Activated CD8-positive, alpha-beta T cell treated with anti-CD3 and anti-CD28 coated beads for 36 hours (primary cell): ENCODE measurements around the gene NUP133. TPM values are rescaled to one million over a fixed set of nuclear protein-coding genes. Genes with fewer than 3 reads are reported as not detected.
"Not testable (repeated sequence)": the region's sequence is repeated elsewhere in the genome, so short reads cannot be mapped to it uniquely, and the experiment has no call there.

Experiments used
- ATAC-seq: fragments of 200-7000 bp; cut with Tn5 transposase; one replicate; pipeline ENCODE4 v1.10.0; 2021; ENCODE audit warnings: mild to moderate bottlenecking, moderate library complexity
- CTCF ChIA-PET: fragments of 350-600 bp; sonication (Branson Sonifier 250); formaldehyde crosslinking; loops from one replicate; lab custom pipeline; 2021; ENCODE audit warnings: antibody characterized with exemption; lab: Charles Lee
- POLR2A ChIA-PET: fragments of 350-600 bp; sonication (Branson Sonifier 250); formaldehyde crosslinking; loops from one replicate; lab custom pipeline; 2021; ENCODE audit warnings: antibody characterized with exemption; lab: Charles Lee
- DNase-seq: peaks from one replicate; pipeline ENCODE4 v3.0.0-alpha.2; 2020
- H3K27ac Mint-ChIP-seq: one replicate; pipeline ENCODE4 v1.8.0; 2021; ENCODE audit warnings: mild to moderate bottlenecking, mixed read lengths
- H3K27me3 Mint-ChIP-seq: one replicate; pipeline ENCODE4 v1.8.0; 2021; ENCODE audit warnings: mixed read lengths
- H3K36me3 Mint-ChIP-seq: one replicate; pipeline ENCODE4 v1.8.0; 2021; ENCODE audit warnings: low read depth, mixed read lengths
- H3K4me1 Mint-ChIP-seq: one replicate; pipeline ENCODE4 v1.8.0; 2021; ENCODE audit warnings: low read depth, mixed read lengths
- H3K4me3 Mint-ChIP-seq: one replicate; pipeline ENCODE4 v1.8.0; 2021; ENCODE audit warnings: mild to moderate bottlenecking, moderate library complexity, mixed read lengths
- H3K9me3 Mint-ChIP-seq: one replicate; pipeline ENCODE4 v1.8.0; 2021; ENCODE audit warnings: mixed read lengths
- intact Hi-C: fragments of 100-400 bp; cut with micrococcal nuclease; formaldehyde crosslinking; loops from one replicate; pipeline ENCODE4 v1.10.0; 2022
- total RNA-seq, 2 experiments: library from RNA; stranded (reverse); gene quantifications; one replicate each; pipeline ENCODE4 v1.2.3, GENCODE V29; 2021
- TF ChIP-seq, protein P1 (sequence below): fragments of 200-600 bp; IDR thresholded peaks from one replicate; pipeline ENCODE4 v1.8.0; 2022; ENCODE audit warnings: antibody characterized with exemption, mild to moderate bottlenecking

The NUP133 gene
- total RNA-seq, 2 experiments from 2014 or later = 58.9 to 59.7 TPM

DNA sequence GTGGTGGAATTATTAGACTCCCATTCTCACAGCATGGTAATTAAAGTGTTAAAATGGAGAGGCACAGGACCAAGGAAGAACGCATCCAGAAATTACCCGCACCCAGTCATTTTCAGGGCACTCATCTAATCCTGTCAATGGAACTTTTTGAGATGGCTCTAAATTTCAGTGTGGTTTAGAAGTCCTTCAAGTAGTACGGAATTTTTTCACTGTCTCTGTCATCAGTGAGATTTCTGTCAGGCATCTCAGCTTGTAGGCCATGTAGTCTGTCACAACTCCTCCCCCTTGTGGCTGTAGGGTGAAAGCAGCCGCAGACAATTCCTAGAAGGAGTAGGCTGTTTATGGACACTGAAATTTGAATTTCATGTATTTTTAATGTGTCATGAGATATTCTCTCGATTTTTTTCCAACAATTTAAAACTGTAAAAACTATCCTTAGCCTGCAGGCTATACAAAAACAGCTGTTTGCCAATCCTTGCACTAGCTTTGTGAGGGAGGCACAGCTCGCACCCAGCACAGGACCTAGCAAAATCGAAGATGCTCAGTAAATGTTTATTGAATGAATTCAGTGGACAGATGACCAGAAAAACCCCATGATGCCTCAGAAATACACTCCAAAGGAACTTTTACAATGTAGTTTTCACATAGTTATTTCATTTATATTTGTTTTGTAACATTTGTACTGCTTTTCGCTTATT is 6.6 kb upstream of the NUP133 start:
- Mint-ChIP-seq H3K4me1 (peaks cover 8% of the 10 kb centered on the region), H3K4me3 (no peak overlapping the region), H3K9me3 (no peaks in the 10 kb centered on the region), H3K27me3 (no peaks in the 10 kb centered on the region), H3K36me3 (peaks cover 2% of the 10 kb centered on the region), H3K27ac (no peak overlapping the region)
- CTCF ChIA-PET = interaction anchor here (0.7 to 1.8 kb wide), 10 partner anchors 12 to 259 kb away, joined by 3 to 15 read pairs (median 4); partner anchors contain the start of gene ABCB10
- TF ChIP-seq, protein P1, sequence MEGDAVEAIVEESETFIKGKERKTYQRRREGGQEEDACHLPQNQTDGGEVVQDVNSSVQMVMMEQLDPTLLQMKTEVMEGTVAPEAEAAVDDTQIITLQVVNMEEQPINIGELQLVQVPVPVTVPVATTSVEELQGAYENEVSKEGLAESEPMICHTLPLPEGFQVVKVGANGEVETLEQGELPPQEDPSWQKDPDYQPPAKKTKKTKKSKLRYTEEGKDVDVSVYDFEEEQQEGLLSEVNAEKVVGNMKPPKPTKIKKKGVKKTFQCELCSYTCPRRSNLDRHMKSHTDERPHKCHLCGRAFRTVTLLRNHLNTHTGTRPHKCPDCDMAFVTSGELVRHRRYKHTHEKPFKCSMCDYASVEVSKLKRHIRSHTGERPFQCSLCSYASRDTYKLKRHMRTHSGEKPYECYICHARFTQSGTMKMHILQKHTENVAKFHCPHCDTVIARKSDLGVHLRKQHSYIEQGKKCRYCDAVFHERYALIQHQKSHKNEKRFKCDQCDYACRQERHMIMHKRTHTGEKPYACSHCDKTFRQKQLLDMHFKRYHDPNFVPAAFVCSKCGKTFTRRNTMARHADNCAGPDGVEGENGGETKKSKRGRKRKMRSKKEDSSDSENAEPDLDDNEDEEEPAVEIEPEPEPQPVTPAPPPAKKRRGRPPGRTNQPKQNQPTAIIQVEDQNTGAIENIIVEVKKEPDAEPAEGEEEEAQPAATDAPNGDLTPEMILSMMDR = peak; percentile 90
- intact Hi-C loops = loop anchor here (1.0 kb wide), 1 partner anchor 256 kb away; no protein-coding TSS in a partner anchor
- ATAC-seq = peak; percentile 88
- POLR2A ChIA-PET = no interaction called here
- DNase-seq = peak; percentile 66

DNA sequence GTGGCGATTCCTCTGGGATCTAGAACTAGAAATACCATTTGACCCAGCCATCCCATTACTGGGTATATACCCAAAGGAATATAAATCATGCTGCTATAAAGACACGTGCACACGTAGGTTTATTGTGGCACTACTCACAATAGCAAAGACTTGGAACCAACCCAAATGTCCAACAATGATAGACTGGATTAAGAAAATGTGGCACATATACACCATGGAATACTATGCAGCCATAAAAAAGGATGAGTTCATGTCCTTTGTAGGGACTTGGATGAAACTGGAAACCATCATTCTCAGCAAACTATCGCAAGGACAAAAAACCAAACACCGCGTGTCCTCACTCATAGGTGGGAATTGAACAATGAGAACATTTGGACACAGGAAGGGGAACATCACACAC is 3.5 kb upstream of the NUP133 start:
- H3K36me3 Mint-ChIP-seq, DNase-seq, ATAC-seq, POLR2A ChIA-PET, H3K9me3 Mint-ChIP-seq, H3K27me3 Mint-ChIP-seq, H3K27ac Mint-ChIP-seq, intact Hi-C loops, H3K4me3 Mint-ChIP-seq: not testable (repeated sequence)
- CTCF ChIA-PET = interaction anchor here (2.1 kb wide), 1 partner anchor 47 kb away, joined by 6 read pairs; the partner anchor contains the start of gene ABCB10
- H3K4me1 Mint-ChIP-seq = peaks cover 21% of the 10 kb centered on the region

DNA sequence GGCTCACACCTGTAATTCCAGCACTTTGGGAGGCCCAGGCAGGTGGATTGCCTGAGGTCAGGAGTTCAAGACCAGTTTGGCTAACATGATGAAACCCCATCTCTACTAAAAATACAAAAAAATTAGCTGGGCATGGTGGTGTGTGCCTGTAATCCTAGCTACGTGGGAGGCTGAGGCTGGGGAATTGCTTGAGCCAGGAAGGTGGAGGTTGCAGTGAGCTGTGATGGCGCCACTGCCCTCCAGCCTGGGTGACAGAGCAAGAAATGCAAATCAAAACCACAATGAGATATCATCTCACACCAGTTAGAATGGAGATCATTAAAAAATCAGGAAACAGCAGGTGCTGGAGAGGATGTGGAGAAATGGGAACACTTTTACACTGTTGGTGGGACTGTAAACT is 3.1 kb upstream of the NUP133 start:
- H3K27me3 Mint-ChIP-seq, H3K27ac Mint-ChIP-seq: not testable (repeated sequence)

DNA sequence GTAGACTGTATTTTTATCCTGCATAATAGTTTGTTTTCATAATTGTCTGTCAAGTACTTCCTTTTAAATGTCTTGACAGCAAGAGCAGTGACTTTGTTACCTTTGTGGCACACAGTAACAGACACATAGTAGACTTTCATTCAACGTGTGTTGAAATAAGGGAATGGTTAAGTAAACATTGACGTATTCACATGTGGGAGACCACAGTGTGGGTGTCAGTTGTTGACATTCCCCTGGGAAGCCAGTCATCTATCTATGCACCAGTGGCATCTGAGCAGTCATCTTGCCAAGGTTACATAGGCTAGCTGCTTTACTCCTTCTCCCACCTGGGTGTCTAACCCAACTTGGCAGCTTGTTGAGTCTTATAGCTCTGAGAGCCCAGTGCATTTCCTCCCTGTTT is 1.4 kb upstream of the NUP133 start:
- Mint-ChIP-seq H3K4me1 (peaks cover 24% of the 10 kb centered on the region), H3K27ac (peak overlapping the region; percentile 93), H3K27me3 (no peaks in the 10 kb centered on the region), H3K4me3 (peak overlapping the region; percentile 91), H3K9me3 (no peaks in the 10 kb centered on the region), H3K36me3 (peaks cover 5% of the 10 kb centered on the region)
- DNase-seq (no peak), ATAC-seq (no peak)
- ChIA-PET CTCF (interaction anchor here (1.3 to 2.3 kb wide), 4 partner anchors 46 to 251 kb away, joined by 3 to 7 read pairs (median 5); partner anchors contain the start of gene ABCB10), POLR2A (no interaction called here)
- intact Hi-C loops = no loop called here
- TF ChIP-seq, protein P1 = no peak

More for the DNA sequence above, 3.1 kb upstream of the NUP133 start:
- CTCF ChIA-PET = interaction anchor here (2.1 kb wide), 1 partner anchor 48 kb away, joined by 6 read pairs; the partner anchor contains the start of gene ABCB10
- H3K4me1 Mint-ChIP-seq = peaks cover 21% of the 10 kb centered on the region
- H3K4me3 Mint-ChIP-seq, ATAC-seq, H3K36me3 Mint-ChIP-seq, H3K9me3 Mint-ChIP-seq, DNase-seq, POLR2A ChIA-PET, intact Hi-C loops: not testable (repeated sequence)

DNA sequence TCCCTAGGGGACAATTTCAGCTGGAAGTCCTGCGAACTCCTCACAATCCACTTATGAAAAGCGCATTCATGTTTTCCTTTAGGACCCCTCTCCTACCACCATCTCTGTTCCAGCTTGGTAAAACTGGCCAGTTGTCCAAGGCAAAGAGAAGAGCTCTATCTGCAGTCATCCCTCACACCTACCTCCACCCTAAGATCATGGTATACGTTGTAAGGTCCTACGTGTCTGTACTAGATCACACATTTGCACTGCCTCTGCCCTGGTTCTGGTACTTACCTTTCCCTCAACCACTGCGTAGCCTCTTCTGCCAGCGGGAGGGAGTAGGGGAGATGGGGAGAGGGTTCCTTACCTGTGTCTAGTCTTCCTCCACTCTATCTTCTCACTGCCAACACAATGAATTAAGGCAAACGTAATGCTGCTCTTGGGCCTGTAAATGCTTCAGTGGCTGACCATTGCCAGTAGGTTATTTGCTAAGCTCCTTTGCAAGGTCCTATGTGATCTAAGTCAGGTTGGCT is 739 bp upstream of the NUP133 start:
- ChIA-PET CTCF (interaction anchor here (1.0 to 2.3 kb wide), 6 partner anchors 11 to 250 kb away, joined by 3 to 8 read pairs (median 6); partner anchors contain the start of gene ABCB10), POLR2A (interaction anchor here (0.7 to 2.4 kb wide), 10 partner anchors 9 to 1008 kb away, joined by 3 to 8 read pairs (median 4); partner anchors contain the start of genes ABCB10 and CCSAP)
- H3K36me3 Mint-ChIP-seq = peaks cover 6% of the 10 kb centered on the region
- peaks cover 24% of the 10 kb centered on the region for H3K4me1 Mint-ChIP-seq
- H3K4me3 Mint-ChIP-seq = peak overlapping the region; percentile 91
- peak overlapping the region; percentile 93 for H3K27ac Mint-ChIP-seq
- no peaks in the 10 kb centered on the region for H3K27me3 Mint-ChIP-seq
- DNase-seq (no peak), ATAC-seq (no peak)
- intact Hi-C loops = no loop called here
- TF ChIP-seq, protein P1 = no peak
- H3K9me3 Mint-ChIP-seq = no peaks in the 10 kb centered on the region
